Measurements from ENCODE around the gene SLC22A31.
"Not testable (repeated sequence)": the region's sequence is repeated elsewhere in the genome, so short reads cannot be mapped to it uniquely, and the experiment has no call there.

The SLC22A31 gene

GRCh38 chr16:89192956-89193575 is 7.3 kb downstream of the SLC22A31 start:
- DNase-seq (ENCODE audit: low read depth): no peak

- peak; percentile 83 for DNase-seq (ENCODE audit: low read depth)
Observed at GRCh38 chr16:89192186-89192955, 8.0 kb downstream of the SLC22A31 start.

DNA sequence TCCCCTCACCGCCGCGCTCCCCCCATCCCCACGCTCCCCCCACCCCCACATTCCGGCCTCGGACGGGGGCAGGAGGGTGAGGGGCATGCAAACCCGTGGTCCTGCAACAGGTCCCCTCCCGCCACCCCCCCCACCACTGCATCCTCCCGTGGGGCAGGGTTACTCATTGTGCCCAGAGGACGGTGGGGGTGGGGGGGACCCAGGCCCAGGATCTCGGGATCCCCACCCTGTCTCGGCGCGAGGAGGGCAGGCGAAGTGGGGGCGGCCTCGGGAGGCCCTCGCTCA is 8.5 kb downstream of the SLC22A31 start:
- no peak for DNase-seq (ENCODE audit: low read depth)

GRCh38 chr16:89191033-89191900 is 9.1 kb downstream of the SLC22A31 start:
- no peak for DNase-seq (ENCODE audit: low read depth)

DNA sequence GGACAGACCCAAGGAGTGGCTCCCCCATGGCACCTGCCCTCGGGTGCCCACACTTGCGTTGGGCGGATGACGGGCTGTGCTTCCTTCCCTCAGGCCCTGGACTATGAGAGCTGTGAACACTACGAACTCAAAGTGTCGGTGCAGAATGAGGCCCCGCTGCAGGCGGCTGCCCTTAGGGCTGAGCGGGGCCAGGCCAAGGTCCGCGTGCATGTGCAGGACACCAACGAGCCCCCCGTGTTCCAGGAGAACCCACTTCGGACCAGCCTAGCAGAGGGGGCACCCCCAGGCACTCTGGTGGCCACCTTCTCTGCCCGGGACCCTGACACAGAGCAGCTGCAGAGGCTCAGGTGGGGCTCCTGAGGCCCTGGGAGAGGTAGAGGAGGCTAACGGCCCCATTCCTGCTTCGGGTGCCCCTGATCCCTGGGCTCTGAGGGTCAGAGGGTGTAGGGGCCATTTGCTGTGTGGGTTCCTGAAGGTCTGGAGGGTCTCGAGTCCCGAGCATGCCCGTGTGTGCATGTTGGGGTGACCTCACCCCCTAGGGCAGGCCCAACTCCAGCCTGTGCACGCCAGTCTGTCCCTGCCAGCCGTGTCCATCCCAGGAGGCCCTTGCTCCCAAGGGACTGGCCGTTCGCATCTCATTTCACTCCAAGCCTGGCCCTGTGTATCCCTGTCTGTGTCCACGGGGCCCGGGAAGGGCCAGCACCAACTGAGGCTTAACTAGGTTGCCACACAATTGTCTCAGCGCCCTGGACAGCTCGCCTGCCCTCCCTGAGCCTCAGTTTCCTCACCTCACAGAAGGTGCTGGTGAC is 10.0 kb downstream of the SLC22A31 start:
- no peak for DNase-seq (ENCODE audit: low read depth)

DNA sequence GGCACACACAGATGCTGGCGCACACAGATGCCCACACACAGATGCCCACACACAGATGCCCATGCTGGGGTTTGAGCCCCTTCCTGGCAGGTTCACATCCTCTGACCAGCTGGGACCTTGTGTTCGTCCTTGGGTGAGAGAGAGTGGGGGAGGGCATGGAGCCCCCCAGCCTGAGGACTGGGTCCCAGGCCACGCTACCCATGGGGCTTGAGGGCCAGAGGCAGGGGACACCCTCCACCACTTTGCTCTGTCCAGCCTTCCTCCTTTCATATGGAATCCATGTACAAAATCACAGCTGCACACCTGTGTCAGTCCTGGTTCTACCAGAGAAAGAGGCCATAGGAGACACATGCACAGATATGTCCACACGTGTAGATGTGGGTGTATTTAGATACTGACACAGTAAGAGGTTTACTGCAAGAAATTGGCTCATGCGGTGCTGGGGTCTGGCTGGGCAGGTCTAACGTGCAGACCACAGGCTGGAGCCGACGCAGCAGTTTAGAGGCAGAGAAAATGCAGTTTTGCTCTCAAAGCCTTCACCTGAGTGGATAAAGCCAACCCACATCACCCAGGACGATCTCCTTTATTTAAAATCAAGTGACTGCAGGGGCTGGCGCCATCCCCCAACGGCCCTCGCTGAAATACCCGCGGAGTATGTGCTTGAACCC is 10.8 kb downstream of the SLC22A31 start:
- DNase-seq (ENCODE audit: low read depth): no peak

DNA sequence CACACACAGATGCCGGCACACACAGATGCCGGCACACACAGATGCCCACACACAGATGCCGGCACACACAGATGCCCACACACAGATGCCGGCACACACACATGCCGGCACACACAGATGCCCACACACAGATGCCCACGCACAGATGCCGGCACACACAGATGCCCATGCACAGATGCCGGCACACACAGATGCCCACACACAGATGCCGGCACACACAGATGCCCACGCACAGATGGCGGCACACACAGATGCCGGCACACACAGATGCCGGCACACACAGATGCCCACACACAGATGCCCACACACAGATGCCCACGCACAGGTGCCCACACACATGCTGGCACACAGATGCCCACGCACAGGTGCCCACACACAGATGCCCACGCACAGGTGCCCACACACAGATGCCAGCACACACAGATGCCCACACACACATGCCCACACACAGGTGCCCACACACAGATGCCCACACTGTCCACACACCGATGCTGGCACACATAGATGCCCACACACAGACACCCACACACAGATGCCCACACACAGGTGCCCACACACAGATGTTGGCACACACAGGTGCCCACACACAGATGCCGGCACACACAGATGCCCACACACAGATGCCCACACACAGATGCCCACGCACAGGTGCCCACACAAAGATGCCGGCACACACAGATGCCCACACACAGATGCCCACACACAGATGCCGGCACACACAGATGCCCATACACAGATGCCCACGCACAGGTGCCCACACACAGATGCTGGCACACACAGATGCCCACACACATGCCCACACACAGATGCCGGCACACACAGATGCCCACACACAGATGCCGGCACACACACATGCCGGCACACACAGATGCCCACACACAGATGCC is 11.6 kb downstream of the SLC22A31 start:
- DNase-seq (ENCODE audit: low read depth): not testable (repeated sequence)

- DNase-seq (ENCODE audit: low read depth): no peak
Observed at GRCh38 chr16:89187770-89188392, 12.5 kb downstream of the SLC22A31 start.

DNA sequence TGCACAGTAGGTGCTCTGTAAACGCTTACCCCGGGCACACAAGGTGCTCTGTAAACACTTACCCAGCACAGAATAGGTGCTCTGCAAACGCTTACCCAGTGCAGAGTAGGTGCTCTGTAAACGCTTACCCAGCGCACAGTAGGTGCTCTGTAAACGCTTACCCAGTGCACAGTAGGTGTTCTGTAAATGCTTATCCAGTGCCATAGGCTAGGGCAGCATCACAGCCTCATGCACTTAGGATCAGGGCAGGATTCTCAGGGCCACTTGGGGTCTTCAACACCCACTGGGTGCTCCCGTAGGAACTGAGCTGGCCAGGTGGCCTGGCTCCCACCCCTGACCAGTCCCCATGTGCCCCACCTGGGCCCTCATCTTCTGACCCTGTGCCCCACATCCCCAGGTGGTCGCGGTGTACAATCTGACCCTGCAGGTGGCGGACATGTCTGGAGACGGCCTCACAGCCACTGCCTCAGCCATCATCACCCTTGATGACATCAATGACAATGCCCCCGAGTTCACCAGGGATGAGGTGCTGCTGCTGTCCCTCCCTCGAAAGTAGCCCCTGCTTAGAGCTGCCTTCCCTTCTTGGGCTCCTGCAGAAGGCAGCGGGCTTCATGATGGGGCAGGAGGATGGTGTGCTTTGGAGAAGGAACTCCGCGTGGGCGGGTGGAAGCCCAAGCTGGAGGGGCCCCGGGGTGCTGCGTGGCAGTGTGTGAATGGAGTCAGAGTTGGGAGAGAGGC is 13.1 kb downstream of the SLC22A31 start:
- no peak for DNase-seq (ENCODE audit: low read depth)

DNA sequence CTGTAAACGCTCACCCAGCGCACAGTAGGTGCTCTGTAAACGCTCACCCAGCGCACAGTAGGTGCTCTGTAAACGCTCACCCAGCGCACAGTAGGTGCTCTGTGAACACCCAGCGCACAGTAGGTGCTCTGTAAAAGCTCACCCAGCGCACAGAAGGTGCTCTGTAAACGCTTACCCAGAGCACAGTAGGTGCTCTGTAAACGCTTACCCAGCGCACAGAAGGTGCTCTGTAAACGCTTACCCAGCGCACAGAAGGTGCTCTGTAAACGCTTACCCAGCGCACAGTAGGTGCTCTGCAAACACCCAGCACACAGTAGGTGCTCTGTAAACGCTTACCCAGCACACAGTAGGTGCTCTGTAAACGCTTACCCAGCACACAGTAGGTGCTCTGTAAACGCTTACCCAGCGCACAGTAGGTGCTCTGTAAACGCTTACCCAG is 13.7 kb downstream of the SLC22A31 start:
- not testable (repeated sequence) for DNase-seq (ENCODE audit: low read depth)

DNA sequence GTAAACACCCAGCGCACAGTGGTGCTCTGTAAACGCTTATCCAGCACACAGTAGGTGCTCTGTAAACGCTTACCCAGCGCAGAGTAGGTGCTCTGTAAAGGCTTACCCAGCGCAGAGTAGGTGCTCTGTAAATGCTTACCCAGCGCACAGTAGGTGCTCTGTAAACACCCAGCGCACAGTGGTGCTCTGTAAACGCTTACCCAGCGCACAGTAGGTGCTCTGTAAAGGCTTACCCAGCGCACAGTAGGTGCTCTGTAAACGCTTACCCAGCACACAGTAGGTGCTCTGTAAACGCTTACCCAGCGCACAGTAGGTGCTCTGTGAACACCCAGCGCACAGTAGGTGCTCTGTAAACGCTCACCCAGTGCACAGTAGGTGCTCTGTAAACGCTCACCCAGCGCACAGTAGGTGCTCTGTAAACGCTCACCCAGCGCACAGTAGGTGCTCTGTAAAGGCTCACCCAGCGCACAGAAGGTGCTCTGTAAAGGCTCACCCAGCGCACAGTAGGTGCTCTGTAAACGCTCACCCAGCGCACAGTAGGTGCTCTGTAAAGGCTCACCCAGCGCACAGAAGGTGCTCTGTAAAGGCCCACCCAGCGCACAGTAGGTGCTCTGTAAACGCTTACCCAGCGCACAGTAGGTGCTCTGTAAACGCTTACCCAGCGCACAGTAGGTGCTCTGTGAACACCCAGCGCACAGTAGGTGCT is 14.3 kb downstream of the SLC22A31 start:
- not testable (repeated sequence) for DNase-seq (ENCODE audit: low read depth)

- no peak for DNase-seq (ENCODE audit: low read depth)
Observed at GRCh38 chr16:89184933-89185794, 15.2 kb downstream of the SLC22A31 start.

GRCh38 chr16:89184677-89184932 is 15.7 kb downstream of the SLC22A31 start:
- no peak for DNase-seq (ENCODE audit: low read depth)

- no peak for DNase-seq (ENCODE audit: low read depth)
Observed at GRCh38 chr16:89183975-89184676, 16.2 kb downstream of the SLC22A31 start.

GRCh38 chr16:89183463-89183862 is 16.9 kb downstream of the SLC22A31 start:
- no peak for DNase-seq (ENCODE audit: low read depth)

DNA sequence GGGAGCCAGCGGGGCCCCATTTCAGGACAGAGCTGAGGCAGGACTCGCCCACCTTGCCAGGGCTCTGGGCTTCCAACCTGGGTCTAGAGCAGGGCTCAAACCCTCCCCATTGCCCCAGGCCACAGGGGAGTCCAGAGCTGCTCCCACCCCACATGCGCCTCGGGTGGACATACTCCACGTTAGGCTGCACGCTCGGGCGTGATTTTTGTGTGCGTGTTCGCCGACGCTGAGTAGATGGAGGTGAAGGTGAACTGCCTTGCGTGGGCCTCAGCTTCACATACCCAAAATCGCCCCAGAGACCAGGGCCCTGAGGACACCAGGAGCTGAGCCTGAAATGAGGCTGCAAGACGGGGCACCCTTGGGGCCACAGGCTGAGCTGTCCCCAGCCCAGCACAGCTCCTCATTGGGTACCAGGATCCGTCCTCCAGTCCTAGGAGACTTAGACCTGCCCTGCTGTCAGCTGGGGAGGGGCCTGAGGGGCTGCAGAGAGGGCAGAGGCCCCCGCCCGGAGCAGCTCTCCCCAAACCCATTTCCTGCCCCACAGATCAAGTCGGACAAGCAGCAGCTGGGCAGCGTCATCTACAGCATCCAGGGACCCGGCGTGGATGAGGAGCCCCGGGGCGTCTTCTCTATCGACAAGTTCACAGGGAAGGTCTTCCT is 20.6 kb downstream of the SLC22A31 start:
- no peak for DNase-seq (ENCODE audit: low read depth)

GRCh38 chr16:89179148-89179484 is 21.2 kb downstream of the SLC22A31 start:
- DNase-seq (ENCODE audit: low read depth): no peak

Data from GM04504 (cell line).